H1 (cell line): ENCODE results near the gene ACSM2B. TPM values are rescaled to one million over a fixed set of nuclear protein-coding genes. Genes with fewer than 3 reads are reported as not detected.
"Not testable (repeated sequence)": the region's sequence is repeated elsewhere in the genome, so short reads cannot be mapped to it uniquely, and the experiment has no call there.

ENCODE experiments used
- CTCF ChIA-PET: fragments of 300-600 bp; sonication (Branson Sonifier 250); formaldehyde crosslinking; loops from one replicate; lab custom pipeline; 2021; ENCODE audit not compliant: partially characterized antibody; lab: Charles Lee
- POLR2A ChIA-PET: fragments of 300-600 bp; sonication (Branson Sonifier 250); formaldehyde crosslinking; loops from one replicate; lab custom pipeline; 2021; ENCODE audit warnings: inconsistent platforms; ENCODE audit not compliant: partially characterized antibody; lab: Charles Lee
- DNase-seq, 2 experiments: peaks; one replicate each; pipeline versions ENCODE4 v3.0.0 to v3.0.0-alpha.2; 2010 to 2022; ENCODE audit warnings: low spot score in 2 of 2, low read depth in 1 of 2, mixed read lengths in 1 of 2
- FAIRE-seq: peaks from 2 replicates; lab custom pipeline; 2011; peaks lifted over from hg19 to GRCh38; lab: Jason Lieb, UNC
- H2AFZ ChIP-seq: 2 replicates; pipeline ENCODE4 v1.8.1; 2012; ENCODE audit warnings: low read length, inconsistent platforms
- H2AK5ac ChIP-seq: 2 replicates; pipeline ENCODE4 v1.6.1; 2013; ENCODE audit warnings: low read depth, low read length
- H2BK120ac ChIP-seq: replicated peaks from 2 replicates; pipeline ENCODE3; 2013; ENCODE audit warnings: low read depth, low read length, inconsistent platforms
- H2BK12ac ChIP-seq: 2 replicates; pipeline ENCODE4 v1.6.1; 2013; ENCODE audit warnings: low read depth, low read length
- H2BK15ac ChIP-seq: 2 replicates; pipeline ENCODE4 v1.6.1; 2013; ENCODE audit warnings: low read length
- H2BK20ac ChIP-seq: 2 replicates; pipeline ENCODE4 v1.6.1; 2013; ENCODE audit warnings: low read length
- H2BK5ac ChIP-seq: 2 replicates; pipeline ENCODE4 v1.6.1; 2013; ENCODE audit warnings: low read depth, low read length
- H3K14ac ChIP-seq: 2 replicates; pipeline ENCODE4 v1.6.1; 2013; ENCODE audit warnings: inconsistent platforms; ENCODE audit not compliant: insufficient read length
- H3K18ac ChIP-seq: 2 replicates; pipeline ENCODE4 v1.6.1; 2013; ENCODE audit warnings: low read length; ENCODE audit errors: extremely low read depth
- H3K23ac ChIP-seq: 2 replicates; pipeline ENCODE4 v1.6.1; 2013; ENCODE audit warnings: inconsistent platforms; ENCODE audit not compliant: insufficient read length
- H3K23me2 ChIP-seq: 2 replicates; pipeline ENCODE4 v1.6.1; 2013; ENCODE audit warnings: low read depth, low read length
- H3K27ac ChIP-seq: 2 replicates; pipeline ENCODE4 v1.6.1; 2011; ENCODE audit warnings: low read depth, low read length, inconsistent platforms
- H3K27me3 ChIP-seq, 4 experiments: replicated peaks in 1 of 4; 1 replicate in 1 of 4; 2 replicates in 3 of 4; pipeline versions ENCODE4 v1.6.1 to v1.8.1; 2011 to 2013; ENCODE audit warnings: low read length in 3 of 4, mild to moderate bottlenecking in 3 of 4, inconsistent platforms in 2 of 4, mixed read lengths in 2 of 4, moderate library complexity in 1 of 4; ENCODE audit not compliant: control insufficient read depth in 3 of 4, insufficient read depth in 3 of 4; ENCODE audit errors: extremely low read depth in 1 of 4
- H3K36me3 ChIP-seq, 4 experiments: 2 replicates each; pipeline versions ENCODE4 v1.6.1 to v1.8.1; 2011 to 2013; ENCODE audit warnings: mild to moderate bottlenecking in 4 of 4, low read length in 3 of 4, moderate library complexity in 2 of 4, control low read depth in 1 of 4, inconsistent platforms in 1 of 4; ENCODE audit not compliant: insufficient read depth in 4 of 4, control insufficient read depth in 2 of 4
- H3K4ac ChIP-seq: replicated peaks from 2 replicates; pipeline ENCODE3; 2013; ENCODE audit warnings: low read length, low read depth, mixed read lengths, inconsistent platforms; ENCODE audit not compliant: insufficient read length
- H3K4me1 ChIP-seq, 4 experiments: replicated peaks in 1 of 4; 1 replicate in 1 of 4; 2 replicates in 3 of 4; pipeline versions ENCODE4 v1.6.1 to v1.8.1; 2011 to 2013; ENCODE audit warnings: low read length in 3 of 4, inconsistent platforms in 2 of 4, mixed read lengths in 1 of 4; ENCODE audit not compliant: insufficient read depth in 4 of 4, control insufficient read depth in 3 of 4
- H3K4me2 ChIP-seq, 2 experiments: 2 replicates each; pipeline versions ENCODE4 v1.6.1 to v1.8.1; 2011 to 2013; ENCODE audit warnings: low read depth in 2 of 2, low read length in 2 of 2, control low read depth in 1 of 2, inconsistent platforms in 1 of 2, mild to moderate bottlenecking in 1 of 2; ENCODE audit not compliant: insufficient read depth in 1 of 2
- H3K4me3 ChIP-seq, 4 experiments: fragments of 200-600, 300-600 bp in 1 of 4; sonication (generic), shearing (Covaris generic), sonication (Bioruptor Twin) in 1 of 4; 2 replicates each; pipeline versions ENCODE4 v1.5.1 to v1.8.1; 2011 to 2016; ENCODE audit warnings: low read length in 4 of 4, low read depth in 3 of 4, control low read depth in 2 of 4, inconsistent platforms in 2 of 4, mild to moderate bottlenecking in 2 of 4, mixed read lengths in 1 of 4, moderate library complexity in 1 of 4; ENCODE audit not compliant: insufficient read depth in 2 of 4; ENCODE audit errors: extremely low read depth in 1 of 4
- H3K56ac ChIP-seq: replicated peaks from 2 replicates; pipeline ENCODE3; 2013; ENCODE audit warnings: low read depth, mild to moderate bottlenecking, mixed read lengths, low read length, inconsistent platforms; ENCODE audit not compliant: insufficient read length
- H3K79me1 ChIP-seq: 2 replicates; pipeline ENCODE4 v1.6.1; 2013; ENCODE audit warnings: low read depth, low read length, control low read depth
- H3K79me2 ChIP-seq, 2 experiments: 2 replicates each; pipeline versions ENCODE4 v1.6.1 to v1.8.1; 2012 to 2013; ENCODE audit warnings: low read length in 2 of 2, mild to moderate bottlenecking in 2 of 2, inconsistent platforms in 1 of 2; ENCODE audit not compliant: insufficient read depth in 2 of 2, control insufficient read depth in 1 of 2
- H3K9ac ChIP-seq, 4 experiments: replicated peaks in 1 of 4; 1 replicate in 1 of 4; 2 replicates in 3 of 4; pipeline versions ENCODE4 v1.6.1 to v1.8.1; 2011 to 2013; ENCODE audit warnings: low read depth in 3 of 4, low read length in 3 of 4, control low read depth in 2 of 4, mild to moderate bottlenecking in 2 of 4, moderate library complexity in 2 of 4, inconsistent platforms in 1 of 4; ENCODE audit errors: extremely low read depth in 1 of 4
- H3K9me3 ChIP-seq, 2 experiments: 2 replicates each; pipeline versions ENCODE4 v1.6.1 to v1.8.1; 2012 to 2013; ENCODE audit warnings: mild to moderate bottlenecking in 2 of 2, moderate library complexity in 2 of 2, control low read depth in 1 of 2, inconsistent platforms in 1 of 2, low read depth in 1 of 2, low read length in 1 of 2, mixed read lengths in 1 of 2; ENCODE audit not compliant: insufficient read depth in 2 of 2
- H4K20me1 ChIP-seq, 2 experiments: replicated peaks in 1 of 2; 2 replicates each; pipeline versions ENCODE3 to v1.8.1; 2011 to 2013; ENCODE audit warnings: inconsistent platforms in 2 of 2, low read length in 2 of 2, mild to moderate bottlenecking in 1 of 2; ENCODE audit not compliant: insufficient read depth in 2 of 2, control insufficient read depth in 1 of 2
- H4K5ac ChIP-seq: 2 replicates; pipeline ENCODE4 v1.6.1; 2013; ENCODE audit warnings: low read length, low read depth, mixed read lengths, inconsistent platforms; ENCODE audit not compliant: insufficient read length
- H4K8ac ChIP-seq: 2 replicates; pipeline ENCODE4 v1.8.0; 2013; ENCODE audit warnings: mild to moderate bottlenecking, moderate library complexity, low read length, inconsistent platforms; ENCODE audit not compliant: insufficient read depth; ENCODE audit errors: extremely low read depth
- H4K91ac ChIP-seq: replicated peaks from 2 replicates; pipeline ENCODE3; 2013; ENCODE audit warnings: low read length, mixed read lengths, inconsistent platforms; ENCODE audit not compliant: insufficient read length
- WGBS, 2 experiments: shearing (Covaris generic) in 1 of 2; methylation state at CpG; one replicate each; pipeline versions ENCODE4 v1.1.6 to v1.1.7; 2013 to 2015; ENCODE audit warnings: low lambda C conversion rate in 2 of 2, mixed read lengths in 2 of 2, inconsistent platforms in 1 of 2, low coverage in 1 of 2, missing lambda C conversion rate in 1 of 2; ENCODE audit not compliant: insufficient replicate concordance in 2 of 2, insufficient coverage in 1 of 2, insufficient read length in 1 of 2; ENCODE audit errors: extremely low coverage in 1 of 2, missing lambda C conversion rate in 1 of 2; 5-methylcytosine and 5-hydroxymethylcytosine counted together
- polyA plus RNA-seq, 7 experiments: library from polyadenylated mRNA; depleted of rRNA in 3 of 7; stranded (reverse) in 5 of 7; unstranded in 2 of 7; fragments of >200 nt in 5 of 7; fragments of 200-250 nt in 2 of 7; gene quantifications; 1 replicate in 5 of 7; 2 replicates in 1 of 7; 4 replicates in 1 of 7; pipeline versions ENCODE4 v1.2.1 to v1.2.3, GENCODE V29; 2011 to 2013; ENCODE audit warnings: missing spikeins in 2 of 7, mixed read lengths in 2 of 7
- total RNA-seq: library from RNA; stranded (reverse); fragmentation: NEBNext Ultra II Directional; extraction: Animal tissue kit (Norgen Biotek cat#: 25700); gene quantifications from 2 replicates; pipeline ENCODE4 v1.2.1, GENCODE V29; 2021

Gene ACSM2B
- total and polyA plus RNA-seq, 2 of the 8 experiments (the other 6 are each of a cell fraction or from before 2014, with no cell fraction given) = not detected

DNA sequence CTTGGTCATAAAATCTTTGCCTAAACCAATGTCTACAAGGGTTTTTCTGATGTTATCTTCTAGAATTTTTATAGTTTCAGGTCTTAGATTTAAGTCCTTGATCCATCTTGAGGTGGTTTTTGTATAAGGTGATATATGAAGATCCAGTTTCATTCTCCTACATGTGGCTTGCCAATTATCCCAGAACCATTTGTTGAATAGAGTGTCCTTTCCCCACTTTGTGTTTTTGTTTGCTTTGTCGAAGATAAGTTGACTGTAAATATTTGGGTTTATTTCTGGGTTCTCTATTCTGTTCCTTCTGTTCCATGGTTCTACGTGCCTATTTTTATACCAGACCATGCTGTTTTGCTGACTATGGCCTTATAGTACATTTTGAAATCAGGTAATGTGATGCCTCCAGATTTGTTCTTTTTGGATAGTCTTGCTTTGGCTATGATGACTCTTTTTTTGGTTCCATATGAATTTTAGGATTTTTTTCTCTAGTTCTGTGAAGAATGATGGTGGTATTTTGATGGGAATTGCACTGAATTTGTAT lies 7.0 kb downstream of the ACSM2B start:
- H3K79me1 ChIP-seq, H2BK120ac ChIP-seq, H3K4ac ChIP-seq, CTCF ChIA-PET, H3K56ac ChIP-seq, H2AFZ ChIP-seq, H3K18ac ChIP-seq, FAIRE-seq, H4K8ac ChIP-seq, H2BK5ac ChIP-seq, H3K4me1 ChIP-seq, H2AK5ac ChIP-seq, POLR2A ChIA-PET, H3K36me3 ChIP-seq, H3K27ac ChIP-seq, H3K9ac ChIP-seq, H3K23me2 ChIP-seq, H3K23ac ChIP-seq, H3K9me3 ChIP-seq, H3K14ac ChIP-seq, H4K5ac ChIP-seq, H3K79me2 ChIP-seq, DNase-seq, H2BK15ac ChIP-seq, H3K4me3 ChIP-seq, H3K4me2 ChIP-seq, H3K27me3 ChIP-seq, H2BK20ac ChIP-seq, H4K20me1 ChIP-seq, H4K91ac ChIP-seq, H2BK12ac ChIP-seq: not testable (repeated sequence)
- WGBS, 2 experiments = 74% methylated on average over 2 of the region's 2 CpGs; no CpG with 5 or more reads in 1 of the 2 experiments
